Panc1 (cell line): ENCODE data around the gene CBARP.

Experiments
- CTCF ChIP-seq: fragments of 450-650 bp; IDR thresholded peaks from 2 replicates; pipeline ENCODE4 v1.5.1; 2017; ENCODE audit warnings: mild to moderate bottlenecking
- POLR2AphosphoS5 ChIP-seq: IDR thresholded peaks from 2 replicates; pipeline ENCODE4 v1.6.1; 2012; ENCODE audit warnings: mild to moderate bottlenecking, low read depth, low read length, moderate library complexity
- SIN3A ChIP-seq: IDR thresholded peaks from 2 replicates; pipeline ENCODE4 v1.6.1; 2012; ENCODE audit warnings: low read depth, mild to moderate bottlenecking, low read length, moderate library complexity, borderline replicate concordance; ENCODE audit not compliant: insufficient read depth
- TF ChIP-seq, protein P1 (sequence below), 2 experiments: IDR thresholded peaks; 2 replicates each; pipeline ENCODE4 v1.6.1; 2011 to 2012; ENCODE audit warnings: low read depth in 2 of 2, control low read depth in 1 of 2, low read length in 1 of 2, mild to moderate bottlenecking in 1 of 2, moderate library complexity in 1 of 2; ENCODE audit not compliant: insufficient read depth in 1 of 2

DNA sequence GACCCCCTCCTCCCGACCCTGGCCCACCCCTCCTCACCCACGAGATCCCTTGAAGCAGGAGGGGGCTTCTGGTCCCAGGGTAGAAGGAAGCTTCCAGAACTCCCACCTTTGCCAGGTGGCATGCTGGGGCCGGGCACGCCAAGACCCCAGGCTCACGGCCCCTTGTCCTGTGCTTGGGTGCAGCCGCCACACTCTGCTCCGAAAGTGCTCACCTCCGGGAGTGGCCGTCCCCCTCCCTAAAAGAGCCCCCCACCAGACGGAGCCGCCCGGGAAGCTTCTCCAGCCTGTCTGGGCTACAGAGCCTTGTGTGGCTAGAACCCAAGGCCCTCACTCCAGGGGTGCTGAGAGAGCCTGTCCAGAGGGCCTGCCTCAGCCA, 46.1 kb upstream of the CBARP start:
- no peak for TF ChIP-seq CTCF
- no peak for TF ChIP-seq POLR2AphosphoS5
- no peak for TF ChIP-seq SIN3A
- TF ChIP-seq, protein P1, sequence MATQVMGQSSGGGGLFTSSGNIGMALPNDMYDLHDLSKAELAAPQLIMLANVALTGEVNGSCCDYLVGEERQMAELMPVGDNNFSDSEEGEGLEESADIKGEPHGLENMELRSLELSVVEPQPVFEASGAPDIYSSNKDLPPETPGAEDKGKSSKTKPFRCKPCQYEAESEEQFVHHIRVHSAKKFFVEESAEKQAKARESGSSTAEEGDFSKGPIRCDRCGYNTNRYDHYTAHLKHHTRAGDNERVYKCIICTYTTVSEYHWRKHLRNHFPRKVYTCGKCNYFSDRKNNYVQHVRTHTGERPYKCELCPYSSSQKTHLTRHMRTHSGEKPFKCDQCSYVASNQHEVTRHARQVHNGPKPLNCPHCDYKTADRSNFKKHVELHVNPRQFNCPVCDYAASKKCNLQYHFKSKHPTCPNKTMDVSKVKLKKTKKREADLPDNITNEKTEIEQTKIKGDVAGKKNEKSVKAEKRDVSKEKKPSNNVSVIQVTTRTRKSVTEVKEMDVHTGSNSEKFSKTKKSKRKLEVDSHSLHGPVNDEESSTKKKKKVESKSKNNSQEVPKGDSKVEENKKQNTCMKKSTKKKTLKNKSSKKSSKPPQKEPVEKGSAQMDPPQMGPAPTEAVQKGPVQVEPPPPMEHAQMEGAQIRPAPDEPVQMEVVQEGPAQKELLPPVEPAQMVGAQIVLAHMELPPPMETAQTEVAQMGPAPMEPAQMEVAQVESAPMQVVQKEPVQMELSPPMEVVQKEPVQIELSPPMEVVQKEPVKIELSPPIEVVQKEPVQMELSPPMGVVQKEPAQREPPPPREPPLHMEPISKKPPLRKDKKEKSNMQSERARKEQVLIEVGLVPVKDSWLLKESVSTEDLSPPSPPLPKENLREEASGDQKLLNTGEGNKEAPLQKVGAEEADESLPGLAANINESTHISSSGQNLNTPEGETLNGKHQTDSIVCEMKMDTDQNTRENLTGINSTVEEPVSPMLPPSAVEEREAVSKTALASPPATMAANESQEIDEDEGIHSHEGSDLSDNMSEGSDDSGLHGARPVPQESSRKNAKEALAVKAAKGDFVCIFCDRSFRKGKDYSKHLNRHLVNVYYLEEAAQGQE (IDR thresholded peaks at IDR 0.05; ENCODE audit: insufficient read depth in 1 of 2, low read depth in 2 of 2, low read length in 1 of 2): no peak
